Spleen (tissue), 11 donors: ENCODE results near the gene KIF6. TPM values are rescaled to one million over a fixed set of nuclear protein-coding genes. Genes with fewer than 3 reads are reported as not detected.

ENCODE experiments used
- DNase-seq: peaks from one replicate; pipeline ENCODE4 v3.0.0-alpha.2; 2020
- H3K27ac ChIP-seq, 8 donors: fragments of 200-600 bp; sonication (generic) in 7 of 8; 1 replicate in 4 of 8; 2 replicates in 4 of 8; pipeline versions ENCODE4 v1.5.0 to v1.8.0; 2016 to 2021; ENCODE audit warnings: inconsistent platforms in 4 of 8, mild to moderate bottlenecking in 4 of 8, moderate library complexity in 1 of 8
- H3K27me3 ChIP-seq, 7 donors: fragments of 200-600 bp; sonication (generic) in 6 of 7; replicated peaks in 1 of 7; 1 replicate in 4 of 7; 2 replicates in 3 of 7; pipeline versions ENCODE4 v1.5.0 to v1.8.0; 2016 to 2021; ENCODE audit warnings: inconsistent platforms in 3 of 7, mild to moderate bottlenecking in 1 of 7
- H3K36me3 ChIP-seq, 6 donors: fragments of 200-600 bp; sonication (generic) in 5 of 6; 1 replicate in 4 of 6; 2 replicates in 2 of 6; pipeline versions ENCODE4 v1.5.0 to v1.8.0; 2016 to 2021; ENCODE audit warnings: inconsistent platforms in 2 of 6
- H3K4me1 ChIP-seq, 6 donors: fragments of 200-600 bp; sonication (generic) in 5 of 6; 1 replicate in 3 of 6; 2 replicates in 3 of 6; pipeline versions ENCODE4 v1.5.0 to v1.8.0; 2016 to 2021; ENCODE audit warnings: inconsistent platforms in 3 of 6
- H3K4me3 ChIP-seq, 8 donors: fragments of 200-600 bp; sonication (generic) in 7 of 8; 1 replicate in 4 of 8; 2 replicates in 4 of 8; pipeline versions ENCODE4 v1.5.0 to v1.8.0; 2016 to 2021; ENCODE audit warnings: inconsistent platforms in 4 of 8, mild to moderate bottlenecking in 4 of 8, moderate library complexity in 2 of 8
- H3K9me3 ChIP-seq, 8 donors: fragments of 200-600 bp; sonication (generic) in 7 of 8; 1 replicate in 4 of 8; 2 replicates in 4 of 8; pipeline versions ENCODE4 v1.5.0 to v1.8.0; 2016 to 2021; ENCODE audit warnings: inconsistent platforms in 4 of 8
- POLR2A ChIP-seq, 3 donors: fragments of 450-650 bp; IDR thresholded peaks; one replicate each; pipeline ENCODE4 v1.5.1; 2017; ENCODE audit warnings: antibody characterized with exemption in 3 of 3, mild to moderate bottlenecking in 1 of 3
- POLR2AphosphoS5 ChIP-seq, 3 donors: sonication (generic); formaldehyde crosslinking; IDR thresholded peaks; one replicate each; pipeline ENCODE4 v1.5.1; 2017; ENCODE audit warnings: antibody characterized with exemption in 3 of 3
- WGBS, 5 donors: extraction: QIAGEN DNeasy Blood & Tissue Kit in 3 of 5; methylation state at CpG; one replicate each; pipeline versions ENCODE4 v1.1.5 to v1.1.7; 2013 to 2018; 5-methylcytosine and 5-hydroxymethylcytosine counted together
- intact Hi-C: fragments of 100-400 bp; cut with DNase I; formaldehyde crosslinking; loops from one replicate; pipeline ENCODE4 v1.15.0; 2023; ENCODE audit warnings: low total_unique reads
- polyA plus RNA-seq, 3 donors: library from polyadenylated mRNA; stranded (reverse); fragments of 200-250 nt; gene quantifications; one replicate each; pipeline ENCODE4 v1.2.1, GENCODE V29; 2013
- total RNA-seq, 7 donors: library from RNA; depleted of rRNA in 3 of 7; stranded (reverse); fragments of >200 nt in 3 of 7; fragmentation: NEBNext Ultra II Directional in 4 of 7; extraction: Animal tissue kit (Norgen Biotek cat#: 25700) in 4 of 7; gene quantifications; one replicate each; pipeline versions ENCODE4 v1.1.0 to v1.2.1, GENCODE V29; 2016 to 2021
- TF ChIP-seq, protein P1 (sequence below), 11 experiments: fragments of 200-600 bp in 7 of 11; fragments of 450-650 bp in 4 of 11; sonication (generic) in 4 of 11; IDR thresholded peaks in 8 of 11; conservative IDR thresholded peaks in 3 of 11; 1 replicate in 7 of 11; 2 replicates in 4 of 11; pipeline versions ENCODE4 v1.4.0 to v1.8.0; 2016 to 2021; ENCODE audit warnings: antibody characterized with exemption in 11 of 11, inconsistent platforms in 4 of 11, mild to moderate bottlenecking in 1 of 11
- donor health status: healthy with polysubstance abuse.
- donor health status: DM: no; HTN: no; CAD: no; lungs with moderate emphysema.
- donor health status: DM: no; HTN: no; CAD: no.
- donor health status: Bipolar disorder and iron deficiency.
- donor health status: healthy.
- donor health status: DM: no; HTN: no; CAD: no.
- donor health status: DM: yes; HTN: yes; CAD: no.

KIF6 gene
- total and polyA plus RNA-seq, 10 donors = 0.10 to 0.75 (median 0.24) TPM; not detected in 3

DNA sequence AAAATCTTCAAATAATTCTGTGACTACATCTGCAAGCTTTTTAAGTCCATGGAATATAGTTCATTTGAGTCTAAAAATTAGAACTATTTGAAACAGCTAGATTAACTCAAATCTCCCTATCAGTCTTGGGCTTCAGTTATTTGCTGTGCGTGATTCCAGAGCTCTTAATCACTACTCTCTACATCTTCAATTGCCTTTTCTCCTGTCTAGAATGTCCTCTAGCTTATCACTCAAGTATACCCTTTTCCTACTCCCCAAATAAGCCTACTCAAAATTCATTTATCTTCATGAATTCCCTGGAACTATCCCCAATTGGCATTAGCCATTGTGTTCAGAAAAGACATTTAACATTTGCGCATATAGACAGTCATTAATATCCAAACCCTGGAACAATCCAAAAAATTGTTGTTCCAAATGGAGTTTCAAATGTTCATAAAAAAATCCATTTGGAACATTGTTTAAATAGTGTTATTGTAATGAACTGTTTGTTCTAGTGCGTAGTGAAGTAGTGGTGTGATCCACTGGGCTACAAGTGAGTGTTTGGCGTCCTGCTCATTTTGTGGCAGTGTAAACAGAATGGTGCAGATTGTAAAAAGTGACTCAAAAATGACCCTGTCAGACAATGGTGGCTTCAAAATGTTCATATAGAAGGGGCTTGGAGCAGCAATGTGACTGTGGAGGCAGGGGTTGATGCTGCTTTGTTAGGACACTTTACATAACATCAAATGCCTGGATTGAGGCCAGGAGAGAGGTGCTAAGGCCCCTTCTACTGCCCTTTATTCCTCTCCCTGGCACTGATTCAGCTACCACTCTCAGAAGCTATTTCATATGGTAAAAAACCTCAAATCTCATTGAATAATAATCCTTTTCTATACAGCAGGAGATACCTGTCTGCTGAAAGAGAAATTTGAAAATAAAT lies 122.3 kb downstream of the KIF6 start:
- no peaks in the 10 kb centered on the region for H3K9me3 ChIP-seq
- H3K4me3 ChIP-seq = no peak overlapping the region
- intact Hi-C loops = no loop called here
- TF ChIP-seq, protein P1, sequence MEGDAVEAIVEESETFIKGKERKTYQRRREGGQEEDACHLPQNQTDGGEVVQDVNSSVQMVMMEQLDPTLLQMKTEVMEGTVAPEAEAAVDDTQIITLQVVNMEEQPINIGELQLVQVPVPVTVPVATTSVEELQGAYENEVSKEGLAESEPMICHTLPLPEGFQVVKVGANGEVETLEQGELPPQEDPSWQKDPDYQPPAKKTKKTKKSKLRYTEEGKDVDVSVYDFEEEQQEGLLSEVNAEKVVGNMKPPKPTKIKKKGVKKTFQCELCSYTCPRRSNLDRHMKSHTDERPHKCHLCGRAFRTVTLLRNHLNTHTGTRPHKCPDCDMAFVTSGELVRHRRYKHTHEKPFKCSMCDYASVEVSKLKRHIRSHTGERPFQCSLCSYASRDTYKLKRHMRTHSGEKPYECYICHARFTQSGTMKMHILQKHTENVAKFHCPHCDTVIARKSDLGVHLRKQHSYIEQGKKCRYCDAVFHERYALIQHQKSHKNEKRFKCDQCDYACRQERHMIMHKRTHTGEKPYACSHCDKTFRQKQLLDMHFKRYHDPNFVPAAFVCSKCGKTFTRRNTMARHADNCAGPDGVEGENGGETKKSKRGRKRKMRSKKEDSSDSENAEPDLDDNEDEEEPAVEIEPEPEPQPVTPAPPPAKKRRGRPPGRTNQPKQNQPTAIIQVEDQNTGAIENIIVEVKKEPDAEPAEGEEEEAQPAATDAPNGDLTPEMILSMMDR (IDR thresholded peaks at IDR 0.05 in 8 of 11, conservative IDR thresholded peaks at IDR 0.05 in 3 of 11) = no peak
- TF ChIP-seq POLR2AphosphoS5 (IDR thresholded peaks at IDR 0.05) = no peak
- 79 to 94% (median 89%) methylated on average over 4 of the region's 4 CpGs for WGBS, 5 donors
- DNase-seq = no peak
- H3K27me3 ChIP-seq = no peaks in the 10 kb centered on the region
- H3K27ac ChIP-seq = no peak overlapping the region
- H3K4me1 ChIP-seq = no peaks in the 10 kb centered on the region
- H3K36me3 ChIP-seq = no peaks in the 10 kb centered on the region

DNA sequence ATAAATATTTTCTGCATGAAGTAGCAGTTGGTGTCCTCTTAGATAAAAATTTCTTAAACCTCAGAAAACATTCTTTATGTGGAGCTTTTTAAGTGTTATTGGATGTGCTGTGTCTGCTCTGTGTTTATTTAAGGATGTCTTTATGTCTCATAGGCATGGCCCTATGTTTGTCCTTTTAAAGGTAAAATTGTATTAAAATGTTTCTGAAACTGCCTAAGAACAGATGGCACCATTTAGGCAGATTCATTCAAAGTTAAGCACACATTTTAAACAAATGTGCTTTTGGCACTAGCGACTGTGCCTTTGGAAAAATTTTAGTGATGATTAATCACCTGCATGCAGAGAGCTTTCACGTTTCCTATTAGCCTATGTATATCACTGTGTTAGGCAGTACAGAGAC lies 125.2 kb downstream of the KIF6 start:
- Histone ChIP-seq H3K36me3 (no peaks in the 10 kb centered on the region), H3K27me3 (peaks cover 0 to 4% (median 0%) of the 10 kb centered on the region in 7 donors), H3K4me3 (no peak overlapping the region), H3K27ac (no peak overlapping the region), H3K9me3 (no peaks in the 10 kb centered on the region), H3K4me1 (no peaks in the 10 kb centered on the region)
- TF ChIP-seq POLR2AphosphoS5 (IDR thresholded peaks at IDR 0.05) = no peak
- TF ChIP-seq, protein P1 (IDR thresholded peaks at IDR 0.05 in 8 of 11, conservative IDR thresholded peaks at IDR 0.05 in 3 of 11) = no peak
- TF ChIP-seq POLR2A (IDR thresholded peaks at IDR 0.05) = no peak
- WGBS, 5 donors = 61 to 79% (median 67%) methylated on average over 2 of the region's 2 CpGs
- intact Hi-C loops = no loop called here
- no peak for DNase-seq

DNA sequence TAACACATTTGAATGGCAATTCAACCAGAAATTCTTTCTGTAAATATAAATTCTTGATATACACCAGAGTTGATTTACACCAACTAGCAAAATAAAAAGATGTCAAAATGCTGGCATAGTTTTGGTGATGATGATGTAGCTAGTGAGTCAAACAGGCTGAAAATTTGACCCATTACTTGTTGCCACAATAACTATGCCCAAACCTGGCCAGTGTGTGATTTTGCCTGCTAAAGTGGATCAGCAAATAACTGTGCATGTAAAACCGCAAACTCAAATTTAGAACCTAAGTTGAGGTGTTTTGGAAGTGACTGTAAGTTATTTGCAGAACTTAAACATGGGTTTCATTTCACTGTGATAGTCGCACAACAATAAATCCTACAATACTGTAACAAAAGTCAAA lies 125.9 kb downstream of the KIF6 start:
- no peaks in the 10 kb centered on the region for H3K9me3 ChIP-seq
- no peak for DNase-seq
- intact Hi-C loops = no loop called here
- peaks cover 0 to 4% (median 0%) of the 10 kb centered on the region in 7 donors for H3K27me3 ChIP-seq
- no peak overlapping the region for H3K4me3 ChIP-seq
- no peaks in the 10 kb centered on the region for H3K36me3 ChIP-seq
- no peaks in the 10 kb centered on the region for H3K4me1 ChIP-seq
- TF ChIP-seq, protein P1 (IDR thresholded peaks at IDR 0.05 in 8 of 11, conservative IDR thresholded peaks at IDR 0.05 in 3 of 11) = no peak
- no peak for TF ChIP-seq POLR2A (IDR thresholded peaks at IDR 0.05)
- TF ChIP-seq POLR2AphosphoS5 (IDR thresholded peaks at IDR 0.05) = no peak
- 89 to 98% (median 93%) methylated on average over 2 of the region's 2 CpGs for WGBS, 5 donors
- no peak overlapping the region for H3K27ac ChIP-seq

DNA sequence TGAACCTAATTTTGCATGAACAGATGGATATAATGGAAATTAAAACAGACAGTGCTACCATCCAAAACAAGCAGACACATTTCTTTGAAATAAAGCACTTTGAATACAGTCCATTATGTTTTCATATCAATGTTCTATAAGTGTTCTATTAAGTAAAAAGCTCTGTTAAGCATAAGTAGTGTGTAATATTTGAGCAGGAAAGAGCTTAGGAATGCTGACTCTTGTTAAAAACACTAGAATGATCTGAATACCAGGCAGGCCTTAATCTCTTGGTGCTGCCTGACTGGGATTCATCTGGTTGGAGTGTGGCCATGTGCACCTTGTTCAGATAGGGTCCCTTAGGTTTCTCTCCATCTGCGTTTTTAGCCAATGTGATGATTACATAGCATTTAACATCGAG lies 130.9 kb downstream of the KIF6 start:
- intact Hi-C loops = no loop called here
- no peak for DNase-seq
- H3K9me3 ChIP-seq = no peaks in the 10 kb centered on the region
- H3K4me1 ChIP-seq = no peaks in the 10 kb centered on the region
- no peak overlapping the region for H3K27ac ChIP-seq
- TF ChIP-seq, protein P1 (IDR thresholded peaks at IDR 0.05 in 8 of 11, conservative IDR thresholded peaks at IDR 0.05 in 3 of 11) = no peak
- no peak for TF ChIP-seq POLR2A (IDR thresholded peaks at IDR 0.05)
- TF ChIP-seq POLR2AphosphoS5 (IDR thresholded peaks at IDR 0.05) = no peak
- H3K36me3 ChIP-seq = no peaks in the 10 kb centered on the region
- no peak overlapping the region for H3K4me3 ChIP-seq
- WGBS, 5 donors = 66 to 87% (median 78%) methylated on average over 2 of the region's 2 CpGs
- peaks cover 0 to 15% (median 0%) of the 10 kb centered on the region in 7 donors for H3K27me3 ChIP-seq
